Measurements from ENCODE around the gene TMEM255A.

GRCh38 chrX:120287513-120288112 is 23.6 kb downstream of the TMEM255A start:
- TF ChIP-seq, protein P1, sequence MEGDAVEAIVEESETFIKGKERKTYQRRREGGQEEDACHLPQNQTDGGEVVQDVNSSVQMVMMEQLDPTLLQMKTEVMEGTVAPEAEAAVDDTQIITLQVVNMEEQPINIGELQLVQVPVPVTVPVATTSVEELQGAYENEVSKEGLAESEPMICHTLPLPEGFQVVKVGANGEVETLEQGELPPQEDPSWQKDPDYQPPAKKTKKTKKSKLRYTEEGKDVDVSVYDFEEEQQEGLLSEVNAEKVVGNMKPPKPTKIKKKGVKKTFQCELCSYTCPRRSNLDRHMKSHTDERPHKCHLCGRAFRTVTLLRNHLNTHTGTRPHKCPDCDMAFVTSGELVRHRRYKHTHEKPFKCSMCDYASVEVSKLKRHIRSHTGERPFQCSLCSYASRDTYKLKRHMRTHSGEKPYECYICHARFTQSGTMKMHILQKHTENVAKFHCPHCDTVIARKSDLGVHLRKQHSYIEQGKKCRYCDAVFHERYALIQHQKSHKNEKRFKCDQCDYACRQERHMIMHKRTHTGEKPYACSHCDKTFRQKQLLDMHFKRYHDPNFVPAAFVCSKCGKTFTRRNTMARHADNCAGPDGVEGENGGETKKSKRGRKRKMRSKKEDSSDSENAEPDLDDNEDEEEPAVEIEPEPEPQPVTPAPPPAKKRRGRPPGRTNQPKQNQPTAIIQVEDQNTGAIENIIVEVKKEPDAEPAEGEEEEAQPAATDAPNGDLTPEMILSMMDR (IDR thresholded peaks at IDR 0.05) = no peak
- no peak for TF ChIP-seq POLR2A (IDR thresholded peaks at IDR 0.05)
